ENCODE data around the gene PYGB.

PYGB gene

GRCh38 chr20:25278636-25279361, 30.9 kb downstream of the PYGB start:
- no peak for TF ChIP-seq CTCF (IDR thresholded peaks at IDR 0.05; ENCODE audit: low read depth, low read length, missing control alignments)

GRCh38 chr20:25279403-25279802, 31.5 kb downstream of the PYGB start:
- TF ChIP-seq CTCF (IDR thresholded peaks at IDR 0.05; ENCODE audit: low read depth, low read length, missing control alignments): no peak
- no peak overlapping the region for H3K4me3 ChIP-seq (ENCODE audit: low read depth, low read length)
- DNase-seq (ENCODE audit: low read depth): no peak

More at GRCh38 chr20:25278636-25279361, 30.9 kb downstream of the PYGB start:
- no peak for DNase-seq (ENCODE audit: low read depth)
- H3K4me3 ChIP-seq (ENCODE audit: low read depth, low read length): no peak overlapping the region

GRCh38 chr20:25280051-25280573, 32.2 kb downstream of the PYGB start:
- no peak overlapping the region for H3K4me3 ChIP-seq (ENCODE audit: low read depth, low read length)
- no peak for DNase-seq (ENCODE audit: low read depth)
- TF ChIP-seq CTCF (IDR thresholded peaks at IDR 0.05; ENCODE audit: low read depth, low read length, missing control alignments): no peak

- no peak for DNase-seq (ENCODE audit: low read depth)
- no peak for TF ChIP-seq CTCF (IDR thresholded peaks at IDR 0.05; ENCODE audit: low read depth, low read length, missing control alignments)
- no peak overlapping the region for H3K4me3 ChIP-seq (ENCODE audit: low read depth, low read length)
Measured at GRCh38 chr20:25280574-25281535, 33.0 kb downstream of the PYGB start.

GRCh38 chr20:25281541-25281991, 33.7 kb downstream of the PYGB start:
- peak; percentile 84 for DNase-seq (ENCODE audit: low read depth)
- no peak overlapping the region for H3K4me3 ChIP-seq (ENCODE audit: low read depth, low read length)
- no peak for TF ChIP-seq CTCF (IDR thresholded peaks at IDR 0.05; ENCODE audit: low read depth, low read length, missing control alignments)

- no peak overlapping the region for H3K4me3 ChIP-seq (ENCODE audit: low read depth, low read length)
- TF ChIP-seq CTCF (IDR thresholded peaks at IDR 0.05; ENCODE audit: low read depth, low read length, missing control alignments): no peak
- DNase-seq (ENCODE audit: low read depth): no peak
Measured at GRCh38 chr20:25282034-25282781, 34.3 kb downstream of the PYGB start.

All from GM12864 (cell line).